IMR-90 (cell line): ENCODE results near the gene ERICH6.

Experiments
- CTCF ChIP-seq: conservative IDR thresholded peaks from 2 replicates; pipeline ENCODE4 v1.5.1; 2012; ENCODE audit warnings: mild to moderate bottlenecking, low read depth, low read length, improper control_type of control experiment
- MAFK ChIP-seq: IDR thresholded peaks from 2 replicates; pipeline ENCODE4 v1.6.1; 2012; ENCODE audit warnings: low read depth, low read length, improper control_type of control experiment
- MAZ ChIP-seq: IDR thresholded peaks from 2 replicates; pipeline ENCODE4 v1.6.1; 2012; ENCODE audit warnings: low read depth, mild to moderate bottlenecking, low read length, improper control_type of control experiment, moderate library complexity, borderline replicate concordance
- POLR2A ChIP-seq: IDR thresholded peaks from 2 replicates; pipeline ENCODE4 v1.6.1; 2012; ENCODE audit warnings: mild to moderate bottlenecking, low read depth, low read length
- RAD21 ChIP-seq: IDR thresholded peaks from 2 replicates; pipeline ENCODE4 v1.6.1; 2012; ENCODE audit warnings: low read length, improper control_type of control experiment
- SMC3 ChIP-seq: fragments of 150-350 bp; IDR thresholded peaks from 2 replicates; pipeline ENCODE4 v1.6.1; 2016; ENCODE audit warnings: low read depth, mild to moderate bottlenecking, antibody characterized with exemption, low read length, moderate library complexity
- USF2 ChIP-seq: fragments of 150-350 bp; IDR thresholded peaks from 2 replicates; pipeline ENCODE4 v1.6.1; 2017; ENCODE audit warnings: mild to moderate bottlenecking, antibody characterized with exemption, low read length, low read depth

- TF ChIP-seq CTCF, result no peak
- no peak for TF ChIP-seq RAD21
- no peak for TF ChIP-seq MAZ
- TF ChIP-seq SMC3, result no peak
- no peak for TF ChIP-seq POLR2A
- no peak for TF ChIP-seq MAFK
- TF ChIP-seq USF2, result no peak
Measured at GRCh38 chr3:150703299-150703755, 393 bp downstream of the ERICH6 start.
